Esophagus squamous epithelium (tissue), 4 donors: ENCODE data around the gene ALG8.
A peak's percentile ranks its signal among the peaks of the same experiment; 100 is the strongest.

Experiments
- POLR2A ChIP-seq, 4 donors: fragments of 450-650 bp; IDR thresholded peaks; one replicate each; pipeline ENCODE4 v1.6.1; 2017; ENCODE audit warnings: antibody characterized with exemption in 4 of 4, mild to moderate bottlenecking in 4 of 4, moderate library complexity in 3 of 4
- TF ChIP-seq, protein P1 (sequence below), 6 experiments: fragments of 450-650 bp in 4 of 6; fragments of 200-600 bp in 2 of 6; sonication (generic) in 2 of 6; IDR thresholded peaks; one replicate each; pipeline ENCODE4 v1.5.1; 2016 to 2019; ENCODE audit warnings: antibody characterized with exemption in 6 of 6, mild to moderate bottlenecking in 4 of 6, moderate library complexity in 4 of 6

DNA sequence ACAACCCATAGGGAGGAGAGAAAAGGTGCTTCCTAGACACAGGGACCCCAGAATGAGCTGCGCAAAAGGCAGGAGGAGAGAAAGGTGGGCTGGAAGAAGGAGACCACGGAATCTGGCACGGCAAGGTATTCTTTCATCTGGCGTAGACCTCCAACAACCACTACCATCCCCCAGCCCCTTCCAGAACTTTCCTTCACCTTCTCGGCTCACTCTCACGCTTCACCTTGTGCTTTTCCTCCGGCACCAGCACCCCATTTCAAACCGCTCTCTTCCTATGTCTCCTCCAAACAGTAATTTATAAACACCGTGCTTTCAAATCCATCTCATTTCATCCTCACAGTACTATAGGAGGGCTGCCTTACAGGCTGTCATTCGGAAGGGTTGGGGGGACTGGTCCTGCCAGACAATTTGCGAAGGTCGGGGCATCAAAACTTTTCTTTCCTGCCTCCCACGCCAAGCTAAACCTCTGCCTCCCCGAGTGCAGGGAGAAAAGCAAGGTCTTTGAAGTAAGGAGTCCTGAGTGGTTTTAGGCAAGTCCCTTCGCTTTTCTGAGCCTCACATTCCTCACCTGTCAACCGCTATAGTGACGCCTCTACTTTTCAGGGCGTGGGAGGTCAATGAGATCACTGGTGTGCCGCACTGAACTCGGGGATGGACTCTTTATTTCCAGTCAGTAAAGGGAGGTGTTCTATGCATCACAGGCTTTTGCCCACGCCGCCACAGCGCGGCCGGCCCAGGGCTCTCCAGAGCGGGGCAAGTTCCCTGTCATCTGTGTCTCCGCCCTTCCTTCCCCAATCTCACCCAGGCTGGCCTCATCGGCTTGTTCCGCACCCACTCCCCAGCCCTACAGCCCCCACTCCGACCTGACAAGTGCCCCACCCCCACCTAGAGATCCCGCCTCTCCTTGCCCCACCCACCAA, 48.2 kb upstream of the ALG8 start:
- TF ChIP-seq, protein P1, sequence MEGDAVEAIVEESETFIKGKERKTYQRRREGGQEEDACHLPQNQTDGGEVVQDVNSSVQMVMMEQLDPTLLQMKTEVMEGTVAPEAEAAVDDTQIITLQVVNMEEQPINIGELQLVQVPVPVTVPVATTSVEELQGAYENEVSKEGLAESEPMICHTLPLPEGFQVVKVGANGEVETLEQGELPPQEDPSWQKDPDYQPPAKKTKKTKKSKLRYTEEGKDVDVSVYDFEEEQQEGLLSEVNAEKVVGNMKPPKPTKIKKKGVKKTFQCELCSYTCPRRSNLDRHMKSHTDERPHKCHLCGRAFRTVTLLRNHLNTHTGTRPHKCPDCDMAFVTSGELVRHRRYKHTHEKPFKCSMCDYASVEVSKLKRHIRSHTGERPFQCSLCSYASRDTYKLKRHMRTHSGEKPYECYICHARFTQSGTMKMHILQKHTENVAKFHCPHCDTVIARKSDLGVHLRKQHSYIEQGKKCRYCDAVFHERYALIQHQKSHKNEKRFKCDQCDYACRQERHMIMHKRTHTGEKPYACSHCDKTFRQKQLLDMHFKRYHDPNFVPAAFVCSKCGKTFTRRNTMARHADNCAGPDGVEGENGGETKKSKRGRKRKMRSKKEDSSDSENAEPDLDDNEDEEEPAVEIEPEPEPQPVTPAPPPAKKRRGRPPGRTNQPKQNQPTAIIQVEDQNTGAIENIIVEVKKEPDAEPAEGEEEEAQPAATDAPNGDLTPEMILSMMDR (IDR thresholded peaks at IDR 0.05) = no peak
- peak in 1 of 4 donors; percentile 13 for TF ChIP-seq POLR2A (IDR thresholded peaks at IDR 0.05)
